GM06990 (cell line): ENCODE measurements around the gene SPTBN1.

Experiments
- DNase-seq: peaks from one replicate; pipeline ENCODE4 v3.0.0-alpha.2; 2011; ENCODE audit not compliant: insufficient read length; ENCODE audit errors: extremely low read depth
- H3K27me3 ChIP-seq: replicated peaks from 2 replicates; pipeline ENCODE4 v1.6.0; 2011; ENCODE audit warnings: low read length; ENCODE audit not compliant: control insufficient read depth, insufficient read depth
- H3K36me3 ChIP-seq: 2 replicates; pipeline ENCODE4 v1.5.1; 2011; ENCODE audit warnings: low read length; ENCODE audit not compliant: control insufficient read depth, insufficient read depth
- H3K4me3 ChIP-seq: replicated peaks from 2 replicates; pipeline ENCODE4 v1.5.1; 2011; ENCODE audit warnings: low read depth, mild to moderate bottlenecking, control low read depth, low read length
- CTCF ChIP-seq: IDR thresholded peaks from 2 replicates; pipeline ENCODE4 v1.5.1; 2011; ENCODE audit warnings: low read length, control low read depth, mild to moderate bottlenecking, inconsistent platforms; ENCODE audit not compliant: insufficient read depth, poor library complexity, severe bottlenecking

SPTBN1 gene

GRCh38 chr2:54644236-54644635 lies 188.1 kb downstream of the SPTBN1 start:
- no peak for TF ChIP-seq CTCF
- no peak for DNase-seq
- Histone ChIP-seq H3K4me3 (no peak overlapping the region), H3K36me3 (peaks cover 55% of the 10 kb centered on the region), H3K27me3 (no peaks in the 10 kb centered on the region)

DNA sequence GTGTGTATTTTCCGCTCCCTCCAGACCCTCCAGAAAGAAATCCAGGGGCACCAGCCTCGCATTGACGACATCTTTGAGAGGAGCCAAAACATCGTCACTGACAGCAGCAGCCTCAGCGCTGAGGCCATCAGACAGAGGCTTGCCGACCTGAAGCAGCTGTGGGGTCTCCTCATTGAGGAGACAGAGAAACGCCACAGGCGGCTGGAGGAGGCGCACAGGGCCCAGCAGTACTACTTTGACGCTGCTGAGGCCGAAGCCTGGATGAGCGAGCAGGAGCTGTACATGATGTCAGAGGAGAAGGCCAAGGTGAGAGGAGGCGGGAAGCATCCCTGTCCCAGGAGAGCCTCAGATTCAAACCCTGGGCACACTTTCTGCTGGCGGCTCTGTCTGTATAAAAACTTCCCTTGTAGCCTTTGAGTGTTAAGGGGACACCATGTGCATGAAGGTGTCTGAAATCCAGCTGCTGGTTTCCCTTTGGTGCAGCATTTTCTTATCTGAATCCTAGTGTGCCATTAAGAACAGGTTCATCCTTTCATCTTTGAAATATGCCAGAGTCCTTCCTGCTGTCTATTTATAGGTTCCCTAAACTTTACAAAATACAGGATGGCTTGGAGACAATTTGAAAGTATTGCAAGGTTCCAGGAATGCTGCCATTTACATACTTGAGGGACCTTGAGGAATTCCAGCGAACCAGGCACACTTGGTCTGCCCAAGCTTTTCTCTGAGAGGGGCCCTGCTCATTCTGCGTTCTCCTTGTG lies 190.2 kb downstream of the SPTBN1 start:
- no peak overlapping the region for H3K4me3 ChIP-seq
- H3K36me3 ChIP-seq: peaks cover 52% of the 10 kb centered on the region
- no peak for TF ChIP-seq CTCF
- DNase-seq: no peak
- H3K27me3 ChIP-seq: no peaks in the 10 kb centered on the region

GRCh38 chr2:54648256-54648655 lies 192.1 kb downstream of the SPTBN1 start:
- no peak for TF ChIP-seq CTCF
- Histone ChIP-seq H3K36me3 (peaks cover 50% of the 10 kb centered on the region), H3K4me3 (no peak overlapping the region), H3K27me3 (no peaks in the 10 kb centered on the region)
- DNase-seq: no peak

DNA sequence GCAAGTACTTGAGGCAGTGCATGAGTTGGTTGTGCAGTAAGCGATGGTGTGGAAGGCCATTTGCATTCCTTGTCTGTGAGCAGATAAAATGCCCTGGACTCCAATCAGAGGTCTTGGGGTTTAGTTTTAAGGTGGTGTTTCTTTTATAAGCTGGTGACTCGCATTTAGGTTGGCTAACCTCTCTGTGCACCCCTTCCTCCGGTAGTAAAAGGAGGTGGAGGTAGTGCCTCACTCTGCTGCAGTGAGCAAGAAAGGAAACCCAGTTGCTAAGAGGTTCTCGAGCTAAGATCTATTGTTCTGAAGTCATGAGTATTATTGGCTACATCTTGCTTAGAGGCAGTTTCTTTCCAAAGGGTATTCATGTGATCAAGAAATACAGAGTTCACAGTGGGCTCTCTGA lies 193.1 kb downstream of the SPTBN1 start:
- Histone ChIP-seq H3K4me3 (no peak overlapping the region), H3K27me3 (no peaks in the 10 kb centered on the region), H3K36me3 (peaks cover 56% of the 10 kb centered on the region)
- no peak for TF ChIP-seq CTCF
- DNase-seq: no peak

DNA sequence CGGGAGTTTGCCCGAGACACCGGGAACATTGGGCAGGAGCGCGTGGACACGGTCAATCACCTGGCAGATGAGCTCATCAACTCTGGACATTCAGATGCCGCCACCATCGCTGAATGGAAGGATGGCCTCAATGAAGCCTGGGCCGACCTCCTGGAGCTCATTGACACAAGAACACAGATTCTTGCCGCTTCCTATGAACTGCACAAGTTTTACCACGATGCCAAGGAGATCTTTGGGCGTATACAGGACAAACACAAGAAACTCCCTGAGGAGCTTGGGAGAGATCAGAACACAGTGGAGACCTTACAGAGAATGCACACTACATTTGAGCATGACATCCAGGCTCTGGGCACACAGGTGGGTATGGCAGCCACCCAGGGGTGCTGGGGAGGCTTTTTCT lies 193.5 kb downstream of the SPTBN1 start:
- no peak for DNase-seq
- H3K4me3 ChIP-seq: no peak overlapping the region
- TF ChIP-seq CTCF: no peak
- H3K36me3 ChIP-seq: peaks cover 52% of the 10 kb centered on the region
- H3K27me3 ChIP-seq: no peaks in the 10 kb centered on the region

GRCh38 chr2:54650612-54651011 lies 194.5 kb downstream of the SPTBN1 start:
- H3K36me3 ChIP-seq: peaks cover 52% of the 10 kb centered on the region
- no peak for DNase-seq
- H3K27me3 ChIP-seq: no peaks in the 10 kb centered on the region
- no peak for TF ChIP-seq CTCF
- no peak overlapping the region for H3K4me3 ChIP-seq
